SK-N-MC (cell line): ENCODE results near the gene SHISA7.
A peak's percentile ranks its signal among the peaks of the same experiment; 100 is the strongest.

Source experiments
- DNase-seq: peaks from one replicate; pipeline ENCODE4 v3.0.0-alpha.2; 2011; ENCODE audit warnings: low read depth, low spot score
- H3K27ac ChIP-seq: fragments of 200-600 bp; sonication (generic); 2 replicates; pipeline ENCODE4 v1.5.1; 2016; ENCODE audit warnings: mixed run types
- H3K36me3 ChIP-seq: fragments of 200-600 bp; sonication (generic); 2 replicates; pipeline ENCODE4 v1.6.1; 2017; ENCODE audit warnings: antibody characterized with exemption, low read length, mixed read lengths; ENCODE audit not compliant: insufficient read depth
- H3K4me3 ChIP-seq: fragments of 200-600 bp; sonication (generic); 2 replicates; pipeline ENCODE4 v1.5.1; 2016
- H3K9ac ChIP-seq: fragments of 200-600 bp; sonication (generic); 2 replicates; pipeline ENCODE4 v1.8.0; 2017; ENCODE audit warnings: mixed run types, mixed read lengths; ENCODE audit not compliant: insufficient read length
- H3K9me3 ChIP-seq: fragments of 200-600 bp; sonication (generic); 2 replicates; pipeline ENCODE4 v1.6.1; 2017; ENCODE audit warnings: low read depth, mild to moderate bottlenecking, antibody characterized with exemption, low read length, moderate library complexity, mixed read lengths
- EZH2 ChIP-seq: fragments of 200-600 bp; sonication (generic); IDR thresholded peaks from one replicate; pipeline ENCODE4 v1.6.1; 2017; ENCODE audit warnings: antibody characterized with exemption
- FOXP2 ChIP-seq: optimal IDR thresholded peaks from 2 replicates; pipeline ENCODE3; 2011; ENCODE audit warnings: mild to moderate bottlenecking, moderate library complexity; ENCODE audit not compliant: insufficient read depth; ENCODE audit errors: extremely low read length, control extremely low read depth
- POLR2AphosphoS5 ChIP-seq: IDR thresholded peaks from 2 replicates; pipeline ENCODE4 v1.6.1; 2012; ENCODE audit warnings: mild to moderate bottlenecking, low read depth, low read length, borderline replicate concordance

SHISA7 gene

DNA sequence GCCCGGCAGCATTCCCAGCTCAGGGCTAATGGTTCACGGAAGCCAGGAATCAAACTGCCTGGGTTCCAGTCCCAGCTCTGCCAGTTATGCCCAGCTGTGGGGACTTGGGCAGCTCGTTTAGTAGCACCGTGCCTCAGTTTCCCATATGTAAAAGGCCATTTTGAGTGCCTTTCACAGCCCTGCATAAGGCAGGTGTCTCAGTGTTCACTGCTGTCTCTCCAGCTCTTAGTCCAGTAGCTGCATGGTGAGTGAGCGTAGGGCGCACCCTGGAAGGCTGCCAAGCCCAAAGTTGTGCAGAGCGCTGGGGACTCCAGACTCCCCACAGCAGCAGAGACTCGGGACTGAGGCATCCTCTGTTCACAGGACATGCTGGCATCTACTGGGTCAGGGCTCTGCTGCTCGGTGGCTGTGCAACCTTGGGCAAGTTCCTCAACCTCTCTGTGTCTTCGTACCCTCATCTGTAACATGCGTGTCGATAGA is 51.9 kb downstream of the SHISA7 start:
- no peak for DNase-seq
- 0 out of 2 replicates have a peak, but pooled peaks have one; percentile 46 for TF ChIP-seq POLR2AphosphoS5
- TF ChIP-seq EZH2: no peak
- Histone ChIP-seq H3K9me3 (no peaks in the 10 kb centered on the region), H3K36me3 (peaks cover 42% of the 10 kb centered on the region), H3K9ac (no peak overlapping the region), H3K4me3 (no peak overlapping the region), H3K27ac (no peak overlapping the region)

DNA sequence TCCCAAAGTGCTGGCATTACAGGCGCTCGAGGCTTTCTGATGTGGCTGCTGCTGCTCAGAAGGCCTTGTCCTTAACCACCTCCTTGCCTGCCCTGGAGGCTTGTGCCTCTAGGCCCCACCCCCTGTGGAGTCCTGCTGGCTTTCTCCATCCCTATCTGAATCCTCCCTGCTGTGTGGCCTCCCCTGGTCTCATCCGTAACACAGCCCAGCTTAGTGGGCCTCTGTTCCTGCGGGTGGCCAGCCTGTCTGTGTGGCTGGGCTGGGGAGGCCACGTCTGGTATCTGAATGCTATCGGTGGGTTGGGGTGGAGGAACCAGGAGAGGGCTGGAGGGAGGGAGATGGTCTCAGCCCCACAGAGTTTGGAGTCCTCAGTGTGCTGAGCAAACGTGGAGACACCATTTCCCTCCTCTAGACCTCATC is 52.6 kb downstream of the SHISA7 start:
- H3K9me3 ChIP-seq: no peaks in the 10 kb centered on the region
- H3K9ac ChIP-seq: no peak overlapping the region
- H3K27ac ChIP-seq: peak overlapping the region; percentile 51
- DNase-seq: no peak
- H3K4me3 ChIP-seq: no peak overlapping the region
- no peak; the same call in 1 of the 2 replicates for TF ChIP-seq POLR2AphosphoS5
- TF ChIP-seq FOXP2: no peak
- no peak for TF ChIP-seq EZH2
- peaks cover 42% of the 10 kb centered on the region for H3K36me3 ChIP-seq

DNA sequence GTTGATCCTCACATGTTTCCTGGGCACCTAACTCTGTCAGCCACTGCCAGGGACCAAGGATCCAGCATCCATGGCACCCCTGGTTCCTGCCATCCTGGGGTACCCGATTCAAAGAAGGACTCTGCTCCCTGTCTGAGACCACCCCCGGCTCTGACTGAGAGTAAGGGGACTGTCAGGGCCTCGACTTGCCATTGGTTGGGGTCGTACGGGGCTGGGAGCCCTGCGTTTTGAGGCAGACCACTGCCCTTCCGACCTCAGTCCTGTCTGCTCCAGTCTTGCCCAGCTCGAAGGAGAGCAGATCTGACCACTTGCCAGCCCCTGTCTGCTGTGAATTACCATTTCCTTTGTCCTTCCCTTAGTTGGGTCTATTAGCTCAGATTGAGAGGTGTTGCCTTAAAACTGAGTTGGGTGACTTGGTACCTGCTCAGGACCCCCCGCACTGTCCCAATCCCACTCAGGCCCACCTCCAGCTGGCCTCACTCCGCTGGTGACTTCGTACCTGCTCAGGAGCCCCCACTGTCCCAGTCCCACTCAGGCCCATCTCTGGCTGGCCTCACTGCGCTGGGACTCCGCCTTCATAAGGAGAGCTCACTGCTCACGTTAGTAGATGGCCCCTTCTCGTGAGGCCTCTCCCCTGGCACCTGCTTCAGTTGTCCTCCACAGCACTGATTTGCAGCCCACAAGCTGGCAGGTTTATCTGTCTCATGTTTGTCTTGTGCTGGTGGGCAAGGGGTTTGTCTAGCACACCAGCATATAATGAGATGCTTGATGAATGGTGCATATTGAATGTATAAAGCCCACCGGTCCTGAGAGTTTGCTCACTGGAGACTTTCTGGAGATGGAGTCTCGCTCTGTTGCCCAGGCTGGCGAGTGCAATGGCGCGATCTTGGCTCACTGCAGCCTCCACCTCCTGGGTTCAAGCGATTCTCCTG is 53.4 kb downstream of the SHISA7 start:
- Histone ChIP-seq H3K9me3 (no peaks in the 10 kb centered on the region), H3K27ac (peak overlapping the region; percentile 51), H3K36me3 (peaks cover 42% of the 10 kb centered on the region), H3K9ac (peak overlapping the region; percentile 14), H3K4me3 (no peak overlapping the region)
- no peak for DNase-seq
- TF ChIP-seq EZH2 (no peak), POLR2AphosphoS5 (peak; percentile 30; the same call in 1 of the 2 replicates), FOXP2 (no peak)

DNA sequence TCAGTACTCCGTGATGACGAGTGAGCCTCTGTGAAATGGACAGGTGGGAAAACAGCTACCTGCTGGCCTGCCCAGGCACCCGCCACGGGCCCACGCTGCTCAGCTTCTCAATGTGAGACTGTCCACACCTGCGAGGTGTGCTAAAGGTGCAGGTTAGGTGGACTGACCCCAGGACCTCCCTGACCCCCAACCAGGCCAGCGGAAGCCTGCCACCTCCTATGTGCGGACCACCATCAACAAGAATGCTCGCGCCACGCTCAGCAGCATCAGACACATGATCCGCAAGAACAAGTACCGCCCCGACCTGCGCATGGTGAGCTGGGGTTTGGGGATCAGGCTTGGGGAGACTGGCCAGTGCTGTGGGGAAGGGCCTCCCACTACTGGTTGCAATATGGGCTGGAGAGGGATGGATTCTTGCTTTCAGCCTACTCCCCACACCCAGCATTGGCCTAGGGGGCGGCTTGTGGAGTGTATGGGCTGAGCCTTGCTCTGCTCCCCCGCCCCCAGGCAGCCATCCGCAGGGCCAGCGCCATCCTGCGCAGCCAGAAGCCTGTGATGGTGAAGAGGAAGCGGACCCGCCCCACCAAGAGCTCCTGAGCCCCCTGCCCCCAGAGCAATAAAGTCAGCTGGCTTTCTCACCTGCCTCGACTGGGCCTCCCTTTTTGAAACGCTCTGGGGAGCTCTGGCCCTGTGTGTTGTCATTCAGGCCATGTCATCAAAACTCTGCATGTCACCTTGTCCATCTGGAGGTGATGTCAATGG is 55.2 kb downstream of the SHISA7 start:
- Histone ChIP-seq H3K27ac (0 out of 2 replicates have a peak overlapping the region, but pooled peaks have one; percentile 19), H3K9me3 (no peaks in the 10 kb centered on the region), H3K9ac (peak overlapping the region; percentile 97), H3K4me3 (peak overlapping the region; percentile 91), H3K36me3 (peaks cover 42% of the 10 kb centered on the region)
- no peak for DNase-seq
- no peak for TF ChIP-seq FOXP2

DNA sequence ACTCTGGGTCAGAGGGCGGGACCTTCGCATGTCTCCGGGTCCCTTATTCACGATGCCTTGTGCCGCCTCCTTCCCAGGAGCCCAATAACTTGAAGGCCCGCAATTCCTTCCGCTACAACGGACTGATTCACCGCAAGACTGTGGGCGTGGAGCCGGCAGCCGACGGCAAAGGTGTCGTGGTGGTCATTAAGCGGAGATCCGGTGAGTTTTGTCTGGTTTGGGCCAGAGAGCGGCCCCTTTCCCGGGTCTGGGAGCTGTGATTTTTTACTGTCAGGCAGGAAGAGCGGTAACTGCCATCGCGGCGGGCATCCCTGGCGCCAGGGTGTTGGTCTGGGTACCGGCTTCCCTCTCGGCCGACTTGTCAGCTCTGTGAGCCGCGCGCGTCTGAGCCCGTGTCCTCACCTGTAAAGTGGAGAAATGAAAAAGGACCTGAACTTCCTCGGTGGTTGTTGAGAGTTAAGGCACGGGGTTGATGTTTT is 56.6 kb downstream of the SHISA7 start:
- H3K36me3 ChIP-seq: peaks cover 42% of the 10 kb centered on the region
- H3K27ac ChIP-seq: no peak overlapping the region
- H3K9ac ChIP-seq: peak overlapping the region; percentile 97
- no peak for DNase-seq
- TF ChIP-seq EZH2: no peak
- TF ChIP-seq FOXP2: no peak
- no peak for TF ChIP-seq POLR2AphosphoS5
- peak overlapping the region; percentile 91 for H3K4me3 ChIP-seq
- no peaks in the 10 kb centered on the region for H3K9me3 ChIP-seq

DNA sequence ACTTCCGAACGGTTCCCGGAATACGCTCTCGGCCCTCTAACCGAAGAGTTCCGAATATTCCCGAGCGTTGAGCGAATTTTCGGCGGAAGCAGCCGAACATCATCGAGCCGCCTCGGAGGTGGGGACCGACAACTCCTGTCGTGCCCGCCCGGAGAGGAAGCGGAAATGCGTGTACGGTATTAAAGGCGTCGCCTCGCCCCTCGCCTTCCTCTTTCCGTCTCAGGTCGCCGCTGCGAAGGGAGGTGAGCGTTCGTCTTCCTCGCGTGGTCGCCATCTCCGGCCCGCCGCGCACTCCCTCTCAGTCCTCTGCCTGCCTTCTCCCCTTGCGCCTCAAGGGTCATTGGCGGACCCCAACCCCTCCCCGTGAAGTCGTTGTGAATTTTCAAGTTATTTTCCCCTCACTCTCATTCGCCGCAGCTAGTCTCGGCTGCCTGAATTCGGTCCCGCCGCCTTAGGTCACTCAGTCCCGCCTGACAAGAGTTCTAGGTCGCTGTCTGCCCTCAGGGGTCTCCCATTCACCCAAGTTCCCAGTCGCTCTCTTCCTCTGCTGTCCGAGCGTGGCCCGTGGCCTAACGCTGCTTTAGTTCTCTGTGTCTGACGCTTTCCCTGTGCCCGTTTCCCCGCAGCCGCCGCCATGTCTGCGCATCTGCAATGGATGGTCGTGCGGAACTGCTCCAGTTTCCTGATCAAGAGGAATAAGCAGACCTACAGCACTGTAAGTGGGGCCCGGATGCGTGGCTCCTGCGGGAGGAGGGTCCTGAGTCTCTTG is 57.2 kb downstream of the SHISA7 start, which contains the start of gene RPL28:
RPL28 (plus strand) TSS at position 209 of the 769 bp plus-strand sequence; CDS start at position 635, 426 bp downstream.
- peak; percentile 100 for TF ChIP-seq POLR2AphosphoS5
- TF ChIP-seq EZH2: no peak
- Histone ChIP-seq H3K27ac (peak within 1 kb of the TSS; percentile 94), H3K36me3 (peaks cover 42% of the 10 kb centered on the region)

DNA sequence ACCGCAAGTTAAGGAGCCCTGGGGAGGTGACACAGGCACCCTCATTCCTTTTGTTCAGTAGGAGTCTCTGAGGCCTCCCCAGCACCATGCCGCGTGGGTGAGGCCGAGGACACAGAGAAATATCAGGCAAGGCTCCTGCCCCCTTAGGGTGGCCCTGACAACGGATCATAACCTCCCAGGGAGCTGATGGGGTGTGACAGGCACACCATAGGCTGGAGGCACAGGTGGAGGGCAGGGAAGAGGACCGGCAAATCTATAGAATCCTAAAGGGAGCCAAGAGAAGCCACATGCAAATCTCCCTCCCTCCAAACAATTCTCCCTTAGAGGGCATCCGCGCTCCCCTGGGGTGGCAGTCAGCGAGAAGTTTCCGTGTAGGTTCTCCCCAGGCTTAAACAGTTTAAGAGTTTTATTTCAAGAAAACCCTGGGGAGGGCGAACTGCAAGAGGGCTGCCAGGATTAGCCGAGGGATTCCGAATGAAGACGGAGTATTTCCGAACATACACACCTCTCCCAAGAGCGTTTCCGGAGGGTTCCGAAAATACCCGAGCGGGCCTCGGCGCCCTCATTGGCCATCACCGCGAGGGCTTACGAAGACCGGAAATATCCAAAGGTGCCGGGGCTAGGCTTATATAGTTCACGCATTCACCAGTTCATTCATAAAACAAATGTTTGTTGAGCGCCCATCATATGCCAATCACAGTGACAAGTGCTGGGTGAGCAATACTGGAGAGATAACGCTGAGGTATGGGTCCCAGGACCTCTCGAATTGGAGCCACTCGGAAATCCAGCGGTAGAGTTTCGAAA is 58.0 kb downstream of the SHISA7 start:
- no peaks in the 10 kb centered on the region for H3K9me3 ChIP-seq
- peak overlapping the region; percentile 91 for H3K4me3 ChIP-seq
- H3K9ac ChIP-seq: peak overlapping the region; percentile 91
- DNase-seq: peak; percentile 89
- TF ChIP-seq POLR2AphosphoS5 (no peak), EZH2 (no peak), FOXP2 (no peak)
- H3K36me3 ChIP-seq: peaks cover 38% of the 10 kb centered on the region
- H3K27ac ChIP-seq: peak overlapping the region; percentile 94

More for the DNA sequence above, 57.2 kb downstream of the SHISA7 start, which contains the start of gene RPL28:
- peak; percentile 91 for DNase-seq
- Histone ChIP-seq H3K9ac (peak within 1 kb of the TSS; percentile 97), H3K9me3 (no peaks in the 10 kb centered on the region), H3K4me3 (peak within 1 kb of the TSS; percentile 91)
